H54 (cell line): Measurements from ENCODE around the gene TOM1L1.
A peak's percentile ranks its signal among the peaks of the same experiment; 100 is the strongest.

Experiments used
- DNase-seq: peaks from one replicate; pipeline ENCODE4 v3.0.0; 2011; ENCODE audit warnings: low spot score, mixed read lengths; ENCODE audit not compliant: insufficient read length
- FAIRE-seq: peaks from 3 replicates; lab custom pipeline; 2011; peaks lifted over from hg19 to GRCh38; lab: Jason Lieb, UNC
- POLR2A ChIP-seq: IDR thresholded peaks from 2 replicates; pipeline ENCODE4 v1.6.1; 2011; ENCODE audit warnings: low read depth, mild to moderate bottlenecking, low read length

Gene TOM1L1

GRCh38 chr17:54945671-54946070 lies 45.0 kb downstream of the TOM1L1 start:
- TF ChIP-seq POLR2A, result no peak
- DNase-seq, result no peak
- no peak for FAIRE-seq

DNA sequence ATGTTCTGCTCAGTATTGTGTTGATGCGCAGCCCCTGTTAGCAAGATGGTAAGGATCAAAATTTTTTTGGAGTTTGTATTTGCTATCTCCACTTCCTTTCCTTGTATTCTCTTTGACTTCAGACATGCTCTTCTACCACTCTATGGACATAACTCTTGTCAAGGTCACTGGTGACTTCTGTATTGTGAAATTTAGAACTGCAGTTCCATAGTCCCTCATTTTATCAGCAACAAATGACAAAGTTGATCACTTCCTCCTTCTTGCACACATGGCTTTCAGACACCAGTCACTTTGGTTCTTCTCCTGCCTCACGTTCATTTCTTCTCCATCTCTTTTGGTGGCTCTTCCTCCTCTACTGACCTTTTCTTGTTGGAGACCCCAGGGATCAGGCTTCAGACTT lies 46.7 kb downstream of the TOM1L1 start:
- DNase-seq (no peak), FAIRE-seq (no peak)
- no peak for TF ChIP-seq POLR2A

DNA sequence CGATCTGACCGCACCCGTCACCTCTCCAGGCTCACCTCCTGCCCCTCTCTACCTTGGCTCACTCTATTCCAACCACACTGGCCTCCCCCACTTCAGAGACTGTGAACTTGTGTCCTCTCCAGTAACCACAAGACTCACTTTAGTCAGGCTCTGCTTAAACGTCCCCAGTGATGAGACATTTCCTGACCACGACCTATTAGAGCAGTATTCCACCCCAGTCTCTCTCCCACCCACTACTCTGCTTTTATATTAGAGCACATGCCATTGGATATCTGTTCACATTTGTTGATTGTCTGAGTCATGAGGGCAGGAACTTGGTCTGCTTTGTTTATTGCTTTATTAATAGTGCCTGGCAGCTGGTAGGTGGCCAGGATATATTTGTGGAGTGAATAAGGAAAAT lies 47.7 kb downstream of the TOM1L1 start:
- no peak for TF ChIP-seq POLR2A
- FAIRE-seq (peak; percentile 97), DNase-seq (peak; percentile 40)

- FAIRE-seq (no peak), DNase-seq (no peak)
- TF ChIP-seq POLR2A, result no peak
Measured at GRCh38 chr17:54950116-54950515, 49.5 kb downstream of the TOM1L1 start.

- no peak for DNase-seq
- no peak for FAIRE-seq
- no peak for TF ChIP-seq POLR2A
Measured at GRCh38 chr17:54951286-54951685, 50.6 kb downstream of the TOM1L1 start.

DNA sequence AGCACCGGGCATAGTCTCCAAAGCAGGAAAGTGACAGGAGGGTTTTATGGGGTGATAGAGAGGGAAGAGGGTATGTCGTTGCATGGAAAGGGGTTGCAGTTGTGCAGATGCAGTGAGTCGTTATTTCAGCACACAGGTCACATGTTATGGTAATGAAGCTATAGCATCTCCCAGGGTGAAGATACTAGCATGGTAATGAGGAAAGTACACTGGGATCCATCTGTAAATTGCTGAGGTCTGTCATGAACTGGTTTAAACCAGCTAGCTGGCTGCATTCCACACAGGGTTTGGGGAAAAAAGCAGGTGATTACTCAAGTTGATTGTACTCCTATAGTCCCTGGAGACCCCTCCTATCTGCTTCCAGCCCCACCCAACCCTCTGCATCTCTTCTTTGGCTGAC lies 56.1 kb downstream of the TOM1L1 start:
- no peak for DNase-seq
- no peak for FAIRE-seq
- TF ChIP-seq POLR2A, result no peak

GRCh38 chr17:54967621-54968261 lies 67.1 kb downstream of the TOM1L1 start:
- DNase-seq (no peak), FAIRE-seq (no peak)
- TF ChIP-seq POLR2A, result no peak

DNA sequence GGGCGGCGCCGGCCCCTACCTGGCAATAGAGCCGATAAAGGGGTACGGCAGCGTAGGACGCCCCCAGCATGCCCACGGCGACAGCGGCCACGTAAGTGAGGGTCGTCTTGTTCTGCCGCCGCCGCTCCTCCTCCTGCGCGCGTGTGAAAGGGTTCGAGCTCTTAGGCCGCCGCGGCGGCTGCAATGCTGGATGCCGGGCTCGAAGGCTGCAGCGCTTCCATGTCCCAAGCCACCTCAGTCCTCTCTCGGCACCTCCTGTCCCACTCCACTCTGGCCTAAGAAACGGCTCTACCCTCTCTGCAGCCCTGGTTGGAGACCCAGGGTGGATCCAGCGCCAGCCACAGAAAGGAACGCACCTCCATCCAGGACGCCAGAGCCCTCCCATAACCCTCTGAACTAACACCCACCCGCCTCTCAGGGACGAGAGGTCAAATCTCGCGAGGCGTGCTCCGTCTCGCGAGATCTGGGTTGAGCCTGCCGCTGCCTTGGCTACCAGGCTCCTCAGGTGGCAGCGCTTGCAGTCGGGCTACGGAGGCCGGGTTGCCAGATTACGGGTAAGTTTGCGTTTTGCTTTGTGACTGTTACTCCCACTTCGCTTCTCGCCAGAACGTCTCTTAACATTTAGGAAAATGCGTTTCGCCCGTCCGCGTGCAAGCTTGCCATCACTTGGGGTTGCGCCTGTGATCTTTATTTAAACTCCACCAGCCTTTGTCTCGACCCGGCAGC lies 67.8 kb downstream of the TOM1L1 start, which contains the start of the genes COX11 and STXBP4:
COX11 (minus strand) TSS at position 393 of the 726 bp plus-strand sequence; CDS start at position 385, 8 bp downstream.
STXBP4 (plus strand) TSS at position 504 of the 726 bp plus-strand sequence. CDS start 17,455 bp downstream, outside the sequence.
- FAIRE-seq (peak; percentile 95), DNase-seq (peak; percentile 95)
- peak; percentile 93 for TF ChIP-seq POLR2A

DNA sequence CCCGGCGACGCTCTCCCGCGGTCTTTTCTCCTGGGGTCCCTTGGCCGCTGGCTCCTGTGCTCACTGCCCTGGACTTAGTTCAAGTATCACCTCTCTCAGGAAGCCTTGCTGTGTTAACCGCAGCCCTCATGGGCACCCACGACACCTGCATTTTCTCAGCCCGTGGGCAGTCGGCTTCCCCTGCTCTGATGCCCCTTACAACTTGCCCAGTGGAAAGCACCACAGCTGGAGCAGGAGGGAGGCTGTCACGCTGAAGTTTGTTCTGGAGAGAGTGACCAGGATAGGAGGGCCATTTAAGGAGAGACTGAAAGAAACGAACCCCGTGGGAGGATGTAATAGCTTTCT lies 68.3 kb downstream of the TOM1L1 start:
- no peak for TF ChIP-seq POLR2A
- FAIRE-seq (no peak), DNase-seq (no peak)

DNA sequence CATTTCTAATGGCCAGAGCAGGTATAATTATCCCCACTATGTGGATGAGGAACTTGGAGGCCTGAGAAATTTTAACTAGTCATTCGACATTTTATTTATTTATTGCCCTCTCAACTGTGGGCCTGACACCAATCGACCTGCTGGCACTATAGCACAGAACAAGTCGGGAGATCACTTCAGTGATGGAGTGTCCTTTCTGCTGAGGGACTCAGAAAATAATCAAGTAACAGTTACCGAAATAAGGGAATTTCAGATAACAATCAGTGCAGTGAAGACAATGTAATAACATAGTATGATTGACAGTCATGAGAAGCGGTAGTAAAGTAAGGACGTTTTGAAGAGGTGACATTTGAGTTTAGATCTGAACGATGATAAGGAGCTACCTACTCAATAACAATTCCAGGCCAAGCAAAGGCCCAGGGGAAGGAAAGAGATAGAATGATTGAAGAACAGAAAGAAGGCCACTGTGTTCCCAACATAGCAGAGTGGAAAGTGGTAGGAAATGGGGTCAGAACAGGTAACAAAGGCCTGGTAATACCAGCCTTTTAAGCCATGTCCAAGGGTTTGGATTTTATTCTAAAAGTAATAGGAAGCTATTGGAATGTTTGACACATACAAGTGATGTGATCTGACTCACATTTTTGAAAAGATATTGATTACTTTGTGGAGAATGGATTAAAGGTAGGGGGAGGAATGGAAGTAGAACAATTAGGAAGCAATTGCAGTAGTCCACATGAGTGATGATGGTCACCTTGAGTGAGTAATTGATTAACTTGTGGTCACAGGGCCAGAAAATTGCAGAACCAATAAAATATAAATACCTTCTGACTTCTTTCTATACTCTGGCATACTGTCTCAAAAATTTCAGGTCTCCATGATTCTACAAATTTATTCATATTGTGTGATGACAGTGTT lies 69.3 kb downstream of the TOM1L1 start:
- FAIRE-seq, result no peak
- no peak for TF ChIP-seq POLR2A
- DNase-seq, result no peak

- no peak for TF ChIP-seq POLR2A
- no peak for DNase-seq
- no peak for FAIRE-seq
Measured at GRCh38 chr17:54971147-54971546, 70.5 kb downstream of the TOM1L1 start.

DNA sequence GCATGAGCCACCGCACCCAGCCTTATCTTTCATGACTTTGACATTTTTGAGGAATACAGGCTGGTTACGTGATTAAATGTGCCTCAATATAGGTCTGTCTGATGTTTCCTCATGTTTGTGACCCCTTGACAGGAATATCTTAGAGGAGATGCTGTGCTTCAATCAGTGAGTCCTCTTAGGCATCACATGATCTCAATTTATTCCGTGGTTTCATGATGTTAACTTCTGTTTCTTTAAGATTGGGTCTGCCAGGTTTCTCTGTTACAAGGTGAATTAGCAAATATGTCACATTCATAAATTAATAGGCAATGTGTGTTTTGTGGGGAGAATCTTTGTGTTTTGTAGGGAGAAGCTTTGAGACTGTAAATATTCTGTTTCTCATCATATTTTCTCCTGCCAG lies 71.2 kb downstream of the TOM1L1 start:
- DNase-seq (no peak), FAIRE-seq (no peak)
- TF ChIP-seq POLR2A, result no peak

- no peak for TF ChIP-seq POLR2A
- FAIRE-seq, result no peak
- no peak for DNase-seq
Measured at GRCh38 chr17:54972406-54973138, 71.9 kb downstream of the TOM1L1 start.

- no peak for TF ChIP-seq POLR2A
- DNase-seq (no peak), FAIRE-seq (no peak)
Measured at GRCh38 chr17:54974759-54975158, 74.1 kb downstream of the TOM1L1 start.
